Measurements from ENCODE around the gene STRN. TPM values are rescaled to one million over a fixed set of nuclear protein-coding genes. Genes with fewer than 3 reads are reported as not detected.
A peak's percentile ranks its signal among the peaks of the same experiment; 100 is the strongest.

The STRN gene
- total and polyA plus RNA-seq, 2 of the 13 experiments (the other 11 are each of a cell fraction or from before 2014, with no cell fraction given) = 10.4 to 19.3 TPM

DNA sequence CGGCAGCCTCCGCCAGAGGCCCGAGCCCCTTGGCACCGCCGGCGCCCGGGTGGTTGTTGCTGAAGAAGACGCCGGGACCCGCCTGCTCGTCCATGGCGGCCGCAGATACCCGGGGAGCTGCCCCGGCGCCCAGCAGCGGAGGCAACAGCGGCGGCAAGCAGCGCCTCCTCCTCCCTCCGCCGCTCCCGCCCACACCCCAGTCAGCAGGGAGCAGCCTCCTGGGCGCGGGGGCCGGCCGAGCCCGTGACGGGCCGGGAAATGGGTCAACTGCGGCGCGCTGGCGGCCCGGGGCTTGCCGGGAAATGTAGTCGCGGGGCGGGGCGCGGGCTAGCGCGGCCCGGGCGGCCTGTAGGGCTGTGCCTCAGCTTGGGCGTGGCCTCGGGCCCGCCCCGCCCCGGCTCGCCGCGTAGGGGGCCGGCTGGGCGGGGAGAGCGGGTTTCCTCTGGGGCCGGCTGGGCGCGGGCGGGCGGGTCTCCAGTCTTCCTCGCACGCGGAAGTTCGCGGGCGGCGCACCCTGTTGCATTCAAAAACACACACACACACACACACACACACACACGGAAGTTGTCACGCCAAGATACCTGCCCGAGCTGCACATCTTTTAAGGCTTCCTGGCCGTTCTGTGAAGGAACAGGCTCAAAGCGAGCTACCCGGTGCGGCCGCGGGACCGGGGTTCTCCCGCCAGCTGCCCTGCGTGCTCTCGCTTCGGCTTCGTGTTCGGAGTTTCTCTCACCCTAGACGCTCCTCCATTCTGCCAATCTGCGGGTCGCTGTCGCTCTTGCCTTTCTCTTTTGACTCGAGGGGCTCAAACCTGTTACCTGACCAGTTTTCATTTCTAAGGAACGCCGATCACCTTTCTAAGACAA lies at the start of gene STRN (continued):
- TF ChIP-seq TBX2 (CRISPR knock-in tag; IDR thresholded peaks at IDR 0.05; ENCODE audit: borderline replicate concordance) (peak; percentile 50; the same call in 1 of the 2 replicates), CTCF (CRISPR knock-in tag; IDR thresholded peaks at IDR 0.05) (no peak; the same call in 1 of the 2 replicates), ZNF446 (CRISPR knock-in tag; IDR thresholded peaks at IDR 0.05) (peak; percentile 69), ZNF318 (CRISPR knock-in tag; IDR thresholded peaks at IDR 0.05) (peak; percentile 38; the same call in 1 of the 2 replicates), SALL1 (CRISPR knock-in tag; IDR thresholded peaks at IDR 0.05) (peak; percentile 78), SAFB2 (CRISPR knock-in tag; IDR thresholded peaks at IDR 0.05; ENCODE audit: borderline replicate concordance, low read depth) (peak; percentile 78; the same call in 1 of the 2 replicates), ZNF672 (CRISPR knock-in tag; IDR thresholded peaks at IDR 0.05) (0 out of 2 replicates have a peak, but pooled peaks have one; percentile 65), TEF (CRISPR knock-in tag; IDR thresholded peaks at IDR 0.05) (peak; percentile 54; the same call in 1 of the 2 replicates), AKAP8 (CRISPR knock-in tag; IDR thresholded peaks at IDR 0.05) (peak; percentile 39), ZNF816 (CRISPR knock-in tag; IDR thresholded peaks at IDR 0.05; ENCODE audit: borderline replicate concordance) (peak; percentile 95; the same call in 1 of the 2 replicates), ZNF331 (CRISPR knock-in tag; IDR thresholded peaks at IDR 0.05) (peak; percentile 64), WIZ (CRISPR knock-in tag; IDR thresholded peaks at IDR 0.05) (peak; percentile 91), MYPOP (CRISPR knock-in tag; IDR thresholded peaks at IDR 0.05) (peak; percentile 79)
- TF ChIP-seq, protein P1, sequence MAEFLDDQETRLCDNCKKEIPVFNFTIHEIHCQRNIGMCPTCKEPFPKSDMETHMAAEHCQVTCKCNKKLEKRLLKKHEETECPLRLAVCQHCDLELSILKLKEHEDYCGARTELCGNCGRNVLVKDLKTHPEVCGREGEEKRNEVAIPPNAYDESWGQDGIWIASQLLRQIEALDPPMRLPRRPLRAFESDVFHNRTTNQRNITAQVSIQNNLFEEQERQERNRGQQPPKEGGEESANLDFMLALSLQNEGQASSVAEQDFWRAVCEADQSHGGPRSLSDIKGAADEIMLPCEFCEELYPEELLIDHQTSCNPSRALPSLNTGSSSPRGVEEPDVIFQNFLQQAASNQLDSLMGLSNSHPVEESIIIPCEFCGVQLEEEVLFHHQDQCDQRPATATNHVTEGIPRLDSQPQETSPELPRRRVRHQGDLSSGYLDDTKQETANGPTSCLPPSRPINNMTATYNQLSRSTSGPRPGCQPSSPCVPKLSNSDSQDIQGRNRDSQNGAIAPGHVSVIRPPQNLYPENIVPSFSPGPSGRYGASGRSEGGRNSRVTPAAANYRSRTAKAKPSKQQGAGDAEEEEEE (CRISPR knock-in tag; IDR thresholded peaks at IDR 0.05; ENCODE audit: borderline replicate concordance) = no peak
